ENCODE measurements around the gene KRTAP10-5. TPM values are rescaled to one million over a fixed set of nuclear protein-coding genes. Genes with fewer than 3 reads are reported as not detected.
"Not testable (repeated sequence)": the region's sequence is repeated elsewhere in the genome, so short reads cannot be mapped to it uniquely, and the experiment has no call there.

KRTAP10-5 gene
- total RNA-seq, 4 donors from 2014 or later, result not detected

GRCh38 chr21:44606495-44606894 lies 26.1 kb upstream of the KRTAP10-5 start:
- Histone ChIP-seq H3K36me3 (no peaks in the 10 kb centered on the region), H3K4me1 (no peaks in the 10 kb centered on the region), H3K9me3 (peaks cover 0 to 44% (median 0%) of the 10 kb centered on the region in 4 donors), H3K27ac (no peak overlapping the region), H3K4me3 (no peak overlapping the region), H3K27me3 (no peaks in the 10 kb centered on the region)
- no peak for DNase-seq (ENCODE audit: low spot score in 2 of 2)
- TF ChIP-seq EP300 (IDR thresholded peaks at IDR 0.05) (no peak), CTCF (IDR thresholded peaks at IDR 0.05) (no peak), POLR2A (IDR thresholded peaks at IDR 0.05) (no peak)
- 73 to 86% methylated on average over 4 of the region's 4 CpGs for WGBS, 2 donors

- 81 to 88% methylated on average over 8 of the region's 8 CpGs for WGBS, 2 donors
- DNase-seq (ENCODE audit: low spot score in 2 of 2), result no peak
Measured at GRCh38 chr21:44603911-44604310, 23.5 kb upstream of the KRTAP10-5 start.

GRCh38 chr21:44603109-44603875 lies 22.9 kb upstream of the KRTAP10-5 start:
- WGBS, 2 donors, result 51 to 58% methylated on average over 12 to 14 of the region's 17 CpGs
- Histone ChIP-seq H3K27ac (no peak overlapping the region), H3K36me3 (no peaks in the 10 kb centered on the region), H3K9me3 (peaks cover 0 to 24% (median 0%) of the 10 kb centered on the region in 4 donors), H3K4me3 (no peak overlapping the region), H3K27me3 (no peaks in the 10 kb centered on the region), H3K4me1 (no peaks in the 10 kb centered on the region)
- no peak for DNase-seq (ENCODE audit: low spot score in 2 of 2)
- no peak for TF ChIP-seq CTCF (IDR thresholded peaks at IDR 0.05)
- no peak for TF ChIP-seq POLR2A (IDR thresholded peaks at IDR 0.05)
- no peak for TF ChIP-seq EP300 (IDR thresholded peaks at IDR 0.05)

More at GRCh38 chr21:44603911-44604310, 23.5 kb upstream of the KRTAP10-5 start:
- peaks cover 0 to 22% (median 0%) of the 10 kb centered on the region in 4 donors for H3K9me3 ChIP-seq
- H3K36me3 ChIP-seq, result no peaks in the 10 kb centered on the region
- H3K4me1 ChIP-seq, result no peaks in the 10 kb centered on the region
- TF ChIP-seq POLR2A (IDR thresholded peaks at IDR 0.05) (no peak), EP300 (IDR thresholded peaks at IDR 0.05) (no peak), CTCF (IDR thresholded peaks at IDR 0.05) (no peak)
- no peak overlapping the region for H3K27ac ChIP-seq
- H3K4me3 ChIP-seq, result no peak overlapping the region
- no peaks in the 10 kb centered on the region for H3K27me3 ChIP-seq

- Histone ChIP-seq H3K27ac (no peak overlapping the region), H3K4me3 (no peak overlapping the region), H3K36me3 (no peaks in the 10 kb centered on the region), H3K4me1 (no peaks in the 10 kb centered on the region), H3K27me3 (no peaks in the 10 kb centered on the region), H3K9me3 (peaks cover 0 to 24% (median 0%) of the 10 kb centered on the region in 4 donors)
- TF ChIP-seq EP300 (IDR thresholded peaks at IDR 0.05) (no peak), POLR2A (IDR thresholded peaks at IDR 0.05) (no peak)
- no peak for DNase-seq (ENCODE audit: low spot score in 2 of 2)
- 46 to 51% methylated on average over 3 to 16 of the region's 21 CpGs for WGBS, 2 donors
Measured at GRCh38 chr21:44602463-44602850, 22.1 kb upstream of the KRTAP10-5 start.

GRCh38 chr21:44601596-44602462 lies 21.4 kb upstream of the KRTAP10-5 start:
- no peaks in the 10 kb centered on the region for H3K27me3 ChIP-seq

GRCh38 chr21:44601091-44601490 lies 20.7 kb upstream of the KRTAP10-5 start:
- 78 to 79% methylated on average over 6 to 10 of the region's 10 CpGs for WGBS, 2 donors
- not testable (repeated sequence) for H3K27ac ChIP-seq; H3K27me3 ChIP-seq; H3K36me3 ChIP-seq; DNase-seq (ENCODE audit: low spot score in 2 of 2); H3K4me1 ChIP-seq; H3K4me3 ChIP-seq
- H3K9me3 ChIP-seq, result peaks cover 0 to 19% (median 0%) of the 10 kb centered on the region in 4 donors

More at GRCh38 chr21:44601596-44602462, 21.4 kb upstream of the KRTAP10-5 start:
- no peaks in the 10 kb centered on the region for H3K36me3 ChIP-seq
- H3K4me3 ChIP-seq, result no peak overlapping the region
- TF ChIP-seq EP300 (IDR thresholded peaks at IDR 0.05) (no peak), CTCF (IDR thresholded peaks at IDR 0.05) (no peak), POLR2A (IDR thresholded peaks at IDR 0.05) (no peak)
- WGBS, 2 donors, result 73 to 78% methylated on average over 21 to 23 of the region's 23 CpGs
- H3K27ac ChIP-seq, result no peak overlapping the region
- no peaks in the 10 kb centered on the region for H3K4me1 ChIP-seq
- H3K9me3 ChIP-seq, result peaks cover 0 to 24% (median 0%) of the 10 kb centered on the region in 4 donors
- DNase-seq (ENCODE audit: low spot score in 2 of 2), result no peak

- not testable (repeated sequence) for H3K4me1 ChIP-seq; H3K27ac ChIP-seq; H3K36me3 ChIP-seq; DNase-seq (ENCODE audit: low spot score in 2 of 2); H3K27me3 ChIP-seq; H3K4me3 ChIP-seq
- H3K9me3 ChIP-seq, result peaks cover 0 to 18% (median 0%) of the 10 kb centered on the region in 4 donors
- WGBS, 2 donors, result 71 to 77% methylated on average over 16 to 23 of the region's 23 CpGs
Measured at GRCh38 chr21:44600118-44600978, 19.9 kb upstream of the KRTAP10-5 start, which contains the start of gene KRTAP10-7. Gene KRTAP10-7, plus strand, starts transcription at chr21:44600597. Its CDS starts 25 bp downstream, at chr21:44600622.

All from tibial nerve (tissue), 4 donors.